ENCODE results near the gene IFNA8.
"Not testable (repeated sequence)": the region's sequence is repeated elsewhere in the genome, so short reads cannot be mapped to it uniquely, and the experiment has no call there.

IFNA8 gene

DNA sequence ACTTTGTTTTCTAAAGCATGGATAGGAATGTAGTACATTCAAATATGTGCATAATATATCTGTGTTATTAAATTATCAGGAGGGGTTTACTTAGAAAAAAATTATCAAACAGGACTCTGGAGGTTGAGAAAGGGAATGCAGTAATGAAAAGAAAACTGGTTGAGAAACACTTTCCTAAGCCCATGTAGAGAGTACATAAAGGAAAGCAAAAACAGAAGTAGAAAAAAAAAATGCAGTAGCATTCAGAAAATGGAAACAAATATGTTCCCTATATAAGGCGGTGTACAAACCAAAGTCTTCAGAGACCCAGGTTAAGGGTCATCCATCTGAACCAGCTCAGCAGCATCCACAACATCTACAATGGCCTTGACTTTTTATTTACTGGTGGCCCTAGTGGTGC is at the start of gene IFNA8:
IFNA8 (plus strand) TSS at position 301 of the 400 bp plus-strand sequence; CDS start at position 361, 60 bp downstream.
- DNase-seq (ENCODE audit: low read depth, low spot score): no peak

DNA sequence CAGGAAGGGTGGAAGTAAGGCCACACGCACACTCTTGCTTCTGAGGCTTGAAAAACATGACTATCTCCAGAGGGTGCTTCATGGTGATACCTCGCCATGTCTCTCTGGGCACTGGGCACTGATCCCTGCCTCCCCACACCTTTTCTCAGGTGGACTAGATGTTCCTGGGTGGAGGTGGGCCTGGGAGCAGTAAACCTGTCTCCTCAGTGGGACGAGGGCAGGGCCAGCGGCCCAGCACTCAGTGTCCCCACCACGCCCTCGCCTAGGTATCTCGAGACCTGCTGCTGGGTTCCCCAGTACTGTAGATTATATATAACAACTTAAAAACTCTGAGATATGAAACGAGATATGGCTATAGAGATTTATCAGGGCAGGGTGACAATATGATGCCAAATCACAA is 46.6 kb upstream of the IFNA8 start:
- DNase-seq (ENCODE audit: low read depth, low spot score): no peak

- not testable (repeated sequence) for DNase-seq (ENCODE audit: low read depth, low spot score)
Measured at GRCh38 chr9:21367169-21367568, 41.7 kb upstream of the IFNA8 start.

DNA sequence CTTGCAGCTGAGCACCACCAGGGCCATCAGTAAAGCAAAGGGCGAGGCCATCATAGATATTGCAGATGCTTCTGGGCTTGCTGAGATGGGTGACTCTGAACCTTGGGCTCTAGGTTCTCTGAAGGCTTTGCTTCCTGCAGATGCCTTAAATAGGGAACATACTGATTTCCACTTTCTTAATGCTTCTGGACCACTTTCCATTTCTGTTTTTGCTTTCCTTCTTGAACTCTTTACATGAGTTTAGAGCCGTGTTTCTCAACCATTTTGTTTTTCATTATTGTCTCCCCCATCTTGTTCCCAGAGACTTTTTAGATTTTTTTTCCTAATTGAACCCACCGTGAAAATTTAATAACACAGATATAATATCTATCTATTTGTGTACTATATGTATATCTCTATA is 41.0 kb upstream of the IFNA8 start, which contains the start of gene IFNA13:
IFNA13 (minus strand) TSS at position 101 of the 400 bp plus-strand sequence; CDS start at position 54, 47 bp downstream.
- no peak for DNase-seq (ENCODE audit: low read depth, low spot score)

GRCh38 chr9:21371467-21371866 is 37.5 kb upstream of the IFNA8 start:
- not testable (repeated sequence) for DNase-seq (ENCODE audit: low read depth, low spot score)

GRCh38 chr9:21381448-21382339 is 27.2 kb upstream of the IFNA8 start:
- no peak for DNase-seq (ENCODE audit: low read depth, low spot score)

- DNase-seq (ENCODE audit: low read depth, low spot score): no peak
Measured at GRCh38 chr9:21383627-21384026, 25.3 kb upstream of the IFNA8 start.

GRCh38 chr9:21385131-21385670 is 23.7 kb upstream of the IFNA8 start, which contains the start of gene IFNA2:
TSS of gene IFNA2 (minus strand) at chr9:21385398. CDS start at chr9:21385329, 69 bp downstream.
- DNase-seq (ENCODE audit: low read depth, low spot score): no peak

GRCh38 chr9:21392270-21392669 is 16.6 kb upstream of the IFNA8 start:
- no peak for DNase-seq (ENCODE audit: low read depth, low spot score)

GRCh38 chr9:21395778-21396717 is 12.9 kb upstream of the IFNA8 start:
- DNase-seq (ENCODE audit: low read depth, low spot score): no peak

GRCh38 chr9:21398955-21399489 is 9.9 kb upstream of the IFNA8 start:
- DNase-seq (ENCODE audit: low read depth, low spot score): no peak

DNA sequence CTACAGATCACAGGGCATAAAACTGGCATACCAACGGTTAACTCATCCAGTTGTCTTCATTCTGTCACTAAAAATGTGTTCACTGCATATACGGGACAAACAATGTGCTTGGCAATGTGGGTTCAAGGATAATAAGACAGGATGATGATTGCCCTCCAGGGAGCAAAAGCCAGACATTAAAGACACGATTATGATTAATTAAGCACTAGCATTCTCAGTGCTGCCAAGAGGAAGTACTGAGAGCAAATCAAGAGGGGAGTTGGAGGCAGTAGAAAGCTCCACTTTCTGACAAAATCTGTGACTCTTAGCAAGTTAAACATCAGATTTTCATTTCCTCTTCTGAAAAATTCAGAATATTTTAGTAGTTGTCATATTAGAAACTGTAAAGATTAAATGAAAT is 9.0 kb upstream of the IFNA8 start:
- no peak for DNase-seq (ENCODE audit: low read depth, low spot score)

GRCh38 chr9:21402386-21403251 is 6.3 kb upstream of the IFNA8 start:
- no peak for DNase-seq (ENCODE audit: low read depth, low spot score)

GRCh38 chr9:21404146-21404545 is 4.8 kb upstream of the IFNA8 start:
- DNase-seq (ENCODE audit: low read depth, low spot score): no peak

- no peak for DNase-seq (ENCODE audit: low read depth, low spot score)
Measured at GRCh38 chr9:21412107-21412506, 3.2 kb downstream of the IFNA8 start.

DNA sequence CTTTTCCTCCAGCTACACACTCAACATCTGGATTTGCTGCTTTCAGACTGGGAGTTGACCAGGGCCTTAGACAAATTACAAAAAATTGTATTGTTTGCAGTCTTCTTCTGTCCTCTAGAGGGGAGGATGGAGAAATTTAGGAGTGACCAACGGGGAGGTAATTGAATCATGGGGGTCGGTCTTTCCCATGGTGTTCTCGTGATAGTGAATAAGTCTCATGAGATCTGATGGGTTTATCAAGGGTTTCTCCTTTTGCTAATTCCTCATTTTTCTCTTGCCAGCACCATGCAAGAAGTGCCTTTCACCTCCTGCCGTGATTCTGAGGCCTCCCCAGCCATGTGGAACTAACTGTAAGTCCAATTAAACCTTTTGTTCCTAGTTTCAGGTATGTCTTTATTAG is 4.2 kb downstream of the IFNA8 start:
- no peak for DNase-seq (ENCODE audit: low read depth, low spot score)

DNA sequence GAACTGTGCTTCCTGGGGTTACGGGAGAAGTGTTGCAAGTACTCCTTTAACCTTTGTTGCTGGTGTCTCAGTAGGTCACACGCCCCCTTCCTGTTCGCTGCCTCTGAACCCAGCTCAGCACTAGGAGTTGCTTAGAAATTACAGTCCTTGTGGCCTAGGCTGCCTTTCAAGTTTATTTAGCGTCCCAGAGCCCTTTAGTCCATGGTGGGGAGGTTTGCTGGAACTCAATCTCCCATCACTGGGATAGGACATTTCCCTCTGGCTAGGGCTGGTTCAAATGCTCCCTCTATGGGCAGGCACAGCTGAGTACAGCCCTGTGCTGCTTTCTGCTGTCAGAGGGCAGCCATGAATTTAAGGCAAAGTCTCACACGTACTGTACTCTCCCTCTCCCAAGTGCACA is 4.7 kb downstream of the IFNA8 start:
- no peak for DNase-seq (ENCODE audit: low read depth, low spot score)

DNA sequence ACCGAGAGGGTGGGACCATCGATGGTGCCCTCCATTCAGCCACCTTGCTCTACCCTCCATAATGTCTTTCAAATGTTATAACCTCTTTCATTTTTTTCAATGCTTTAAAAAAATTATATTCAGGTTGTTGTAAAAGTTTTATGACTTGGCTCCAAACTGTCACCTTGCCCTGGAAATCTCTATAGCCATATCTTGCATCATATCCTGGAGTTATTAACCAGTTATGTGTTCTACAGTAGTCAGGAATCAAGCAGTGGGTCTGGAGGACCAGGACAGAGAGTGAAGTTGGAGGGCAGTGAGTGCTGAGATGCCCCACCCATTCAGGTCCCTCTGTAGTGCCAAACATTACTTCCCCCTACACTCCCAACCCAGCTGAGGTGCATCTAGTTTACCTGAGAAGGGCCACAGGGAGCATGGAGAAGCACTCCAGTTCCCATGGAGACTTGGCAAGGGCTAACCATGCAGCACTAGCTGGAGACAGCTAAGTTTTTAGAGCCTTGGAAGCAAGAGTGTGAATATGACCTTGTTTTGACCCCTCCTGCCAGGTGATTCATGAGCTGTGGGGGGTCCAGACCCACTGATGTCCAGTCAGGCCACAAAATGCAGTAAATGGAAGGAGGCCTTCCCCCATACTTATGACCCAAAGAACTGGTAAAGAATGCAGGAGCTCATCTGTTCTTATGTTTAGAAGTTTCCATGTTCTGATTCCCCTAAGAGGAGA is 5.5 kb downstream of the IFNA8 start:
- no peak for DNase-seq (ENCODE audit: low read depth, low spot score)

- no peak for DNase-seq (ENCODE audit: low read depth, low spot score)
Measured at GRCh38 chr9:21415493-21416267, 6.8 kb downstream of the IFNA8 start.
